Measurements from ENCODE around the gene TEKT5.
"Not testable (repeated sequence)": the region's sequence is repeated elsewhere in the genome, so short reads cannot be mapped to it uniquely, and the experiment has no call there.

The TEKT5 gene

GRCh38 chr16:10660950-10661635, 33.6 kb downstream of the TEKT5 start:
- DNase-seq (ENCODE audit: low read depth in 3 of 3, low spot score in 1 of 3) = no peak

DNA sequence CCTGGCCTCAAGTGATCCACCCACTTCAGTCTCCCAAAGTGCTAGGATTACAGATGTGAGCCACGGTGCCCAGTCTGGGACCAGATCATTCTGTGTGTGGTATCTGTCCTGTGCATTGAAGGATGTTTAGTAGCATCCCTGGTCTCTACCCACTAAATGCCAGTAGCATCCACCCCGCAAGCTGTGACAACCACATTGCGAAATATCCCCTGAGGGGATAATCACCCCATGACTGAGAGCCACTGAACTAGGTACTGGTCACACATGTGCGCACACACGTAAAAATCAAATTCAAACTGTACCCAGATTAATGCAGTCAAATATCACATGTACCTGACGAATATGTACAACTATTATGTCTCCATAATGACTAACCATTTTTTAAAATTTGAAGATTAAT, 35.8 kb downstream of the TEKT5 start:
- DNase-seq (ENCODE audit: low read depth in 3 of 3, low spot score in 1 of 3) = no peak

DNA sequence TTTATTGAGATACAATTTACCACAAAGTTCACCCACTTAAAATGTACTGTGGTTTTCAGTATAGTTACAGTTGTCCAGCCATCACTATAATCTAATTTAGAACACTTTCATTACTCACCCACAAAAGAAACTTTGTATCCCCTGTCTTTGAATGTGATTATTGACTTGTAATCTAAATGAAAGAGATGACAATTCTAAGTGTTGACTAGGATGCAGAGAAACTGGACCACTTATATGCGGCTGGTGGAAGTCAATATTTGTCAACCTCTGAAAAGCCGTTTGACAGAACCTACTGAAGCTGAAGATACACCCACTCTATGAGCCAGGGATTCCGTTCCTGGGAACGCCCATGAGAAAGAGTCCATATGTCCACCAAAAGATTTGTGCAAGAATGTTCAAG, 36.8 kb downstream of the TEKT5 start:
- no peak for DNase-seq (ENCODE audit: low read depth in 3 of 3, low spot score in 1 of 3)

- no peak for DNase-seq (ENCODE audit: low read depth in 3 of 3, low spot score in 1 of 3)
Measured at GRCh38 chr16:10656618-10657017, 38.1 kb downstream of the TEKT5 start.

DNA sequence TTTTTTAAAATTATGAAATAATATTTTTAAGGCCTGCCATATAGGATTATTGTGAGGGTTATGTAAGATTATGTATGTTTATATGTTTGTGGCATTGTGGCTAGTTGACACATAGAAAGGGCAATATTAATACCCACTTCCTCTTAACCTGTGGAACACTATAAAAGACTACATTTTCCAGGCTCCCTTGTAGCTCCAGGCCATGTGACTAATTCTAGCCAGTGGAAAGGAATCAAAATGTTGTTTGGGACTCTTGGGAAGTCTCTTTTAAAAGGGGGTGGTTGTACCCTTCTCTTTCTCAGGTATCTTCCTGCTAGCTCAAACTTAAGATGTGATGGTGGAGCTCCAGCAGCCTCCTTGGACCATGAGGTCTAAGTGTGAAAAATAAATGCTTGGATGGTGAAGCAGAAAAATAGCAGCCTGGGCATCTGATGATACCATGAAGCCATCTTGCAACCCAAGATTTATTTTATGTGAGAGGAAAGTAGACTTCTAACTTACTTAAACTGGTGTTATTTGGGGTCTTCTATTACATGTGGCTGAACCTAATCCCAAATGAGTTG, 39.2 kb downstream of the TEKT5 start:
- DNase-seq (ENCODE audit: low read depth in 3 of 3, low spot score in 1 of 3) = no peak

- no peak for DNase-seq (ENCODE audit: low read depth in 3 of 3, low spot score in 1 of 3)
Measured at GRCh38 chr16:10654592-10655414, 39.9 kb downstream of the TEKT5 start.

DNA sequence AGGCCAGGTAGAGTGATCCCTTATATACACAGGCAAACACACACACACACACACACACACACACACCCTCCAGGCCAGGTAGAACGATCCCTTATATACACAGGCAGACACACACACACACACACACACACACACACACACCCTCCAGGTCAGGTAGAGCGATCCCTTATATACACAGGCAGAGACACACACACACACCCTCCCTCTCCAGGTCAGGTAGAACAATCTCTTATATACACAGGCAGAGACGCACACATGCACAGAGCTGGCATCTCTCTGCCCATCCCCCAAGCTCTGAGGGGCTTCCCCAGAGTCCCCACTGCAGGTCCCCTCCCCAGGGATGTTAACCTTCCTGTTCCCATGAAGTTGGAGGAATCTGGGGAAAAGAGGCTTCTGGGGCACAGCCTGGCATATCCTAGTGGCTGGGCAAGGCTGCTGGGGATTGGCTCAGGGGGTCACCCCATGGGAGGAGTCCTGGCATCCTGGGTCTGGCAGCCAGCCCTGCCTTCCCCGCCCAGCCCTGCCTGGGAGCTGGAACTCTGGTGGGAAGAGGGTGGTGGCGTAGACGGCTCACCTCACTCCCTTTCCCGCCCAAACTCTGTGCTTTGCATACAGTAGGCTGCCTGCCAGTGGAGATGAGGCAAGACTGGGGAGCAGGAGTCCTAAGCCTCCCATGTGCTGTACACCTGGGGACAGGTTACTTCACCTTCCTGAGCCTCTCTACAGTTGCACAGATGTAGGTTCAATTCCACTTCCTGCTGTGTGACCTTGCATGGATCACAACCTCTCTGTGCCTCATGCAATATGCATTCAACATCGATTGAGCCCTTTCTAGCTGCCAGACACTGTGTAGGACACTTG, 41.8 kb downstream of the TEKT5 start:
- no peak for DNase-seq (ENCODE audit: low read depth in 3 of 3, low spot score in 1 of 3)

GRCh38 chr16:10649098-10649497, 45.6 kb downstream of the TEKT5 start:
- not testable (repeated sequence) for DNase-seq (ENCODE audit: low read depth in 3 of 3, low spot score in 1 of 3)

DNA sequence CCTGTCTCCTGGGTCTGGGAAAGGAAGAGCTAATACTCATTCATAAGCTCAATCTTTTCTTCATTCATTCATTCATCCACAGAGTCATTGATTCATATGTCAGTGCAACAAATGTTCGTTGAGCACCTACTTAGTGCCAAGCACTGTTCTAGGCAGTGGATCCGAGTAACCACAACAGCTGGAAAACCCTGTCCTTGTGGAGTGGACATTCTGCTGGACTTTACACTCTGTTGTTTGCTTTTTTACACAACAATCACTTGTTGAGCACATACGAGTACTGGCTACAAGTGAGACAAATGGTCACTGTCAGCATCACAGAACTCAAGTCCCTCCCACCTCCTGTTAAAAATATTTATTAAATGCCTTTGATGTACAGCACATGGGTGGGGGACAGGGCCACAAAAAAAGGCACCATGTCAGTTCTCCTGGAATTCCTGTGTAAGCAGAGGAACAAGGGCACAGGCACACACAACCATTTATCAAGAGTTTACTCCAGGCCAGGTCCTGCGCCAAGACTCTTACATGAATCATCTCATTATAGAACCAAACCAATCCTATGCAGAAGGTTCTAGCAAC, 46.9 kb downstream of the TEKT5 start:
- no peak for DNase-seq (ENCODE audit: low read depth in 3 of 3, low spot score in 1 of 3)

- DNase-seq (ENCODE audit: low read depth in 3 of 3, low spot score in 1 of 3) = no peak
Measured at GRCh38 chr16:10647264-10647720, 47.4 kb downstream of the TEKT5 start.

GRCh38 chr16:10646581-10647263, 48.0 kb downstream of the TEKT5 start:
- no peak for DNase-seq (ENCODE audit: low read depth in 3 of 3, low spot score in 1 of 3)

- DNase-seq (ENCODE audit: low read depth in 3 of 3, low spot score in 1 of 3) = no peak
Measured at GRCh38 chr16:10646228-10646580, 48.5 kb downstream of the TEKT5 start.

- DNase-seq (ENCODE audit: low read depth in 3 of 3, low spot score in 1 of 3) = no peak
Measured at GRCh38 chr16:10644092-10644491, 50.6 kb downstream of the TEKT5 start.

- no peak for DNase-seq (ENCODE audit: low read depth in 3 of 3, low spot score in 1 of 3)
Measured at GRCh38 chr16:10642964-10643363, 51.8 kb downstream of the TEKT5 start.

GRCh38 chr16:10641953-10642949, 52.5 kb downstream of the TEKT5 start:
- no peak for DNase-seq (ENCODE audit: low read depth in 3 of 3, low spot score in 1 of 3)

- no peak for DNase-seq (ENCODE audit: low read depth in 3 of 3, low spot score in 1 of 3)
Measured at GRCh38 chr16:10641555-10641952, 53.2 kb downstream of the TEKT5 start.

GRCh38 chr16:10640934-10641333, 53.8 kb downstream of the TEKT5 start:
- no peak for DNase-seq (ENCODE audit: low read depth in 3 of 3, low spot score in 1 of 3)

DNA sequence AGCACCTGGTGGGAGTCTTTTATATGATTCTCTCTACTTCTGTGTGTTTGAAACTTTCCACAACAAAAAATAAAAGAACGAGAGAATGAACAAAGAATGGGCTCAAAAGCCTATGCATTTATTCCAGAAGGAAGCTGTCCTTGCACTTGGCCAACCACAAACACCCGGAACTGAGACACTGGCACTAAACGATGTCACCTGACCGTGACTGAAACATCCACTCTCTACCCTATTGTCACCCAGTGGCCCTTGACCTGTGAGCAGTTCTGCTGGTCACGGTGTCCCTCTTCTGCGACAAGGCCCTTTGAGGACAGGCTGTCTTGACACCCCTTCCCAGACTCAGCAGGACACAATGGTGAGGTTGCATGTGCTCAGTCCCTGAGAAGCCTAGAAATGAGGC, 56.6 kb downstream of the TEKT5 start:
- DNase-seq (ENCODE audit: low read depth in 3 of 3, low spot score in 1 of 3) = no peak

GRCh38 chr16:10637337-10638037, 57.2 kb downstream of the TEKT5 start:
- DNase-seq (ENCODE audit: low read depth in 3 of 3, low spot score in 1 of 3) = no peak
